Endothelial cell of umbilical vein (primary cell): Measurements from ENCODE around the gene CPNE5. TPM values are rescaled to one million over a fixed set of nuclear protein-coding genes. Genes with fewer than 3 reads are reported as not detected.

Source experiments
- BruUV-seq: library from RNA; stranded (reverse); fragments of 400-500 nt; replicated peaks from 2 replicates; lab custom pipeline; 2021; lab: Mats Ljungman, UMichigan
- CTCF ChIA-PET: fragments of 300-600, 350-600 bp; sonication (Branson Sonifier 250); formaldehyde crosslinking; loops from one replicate; lab custom pipeline; 2021; ENCODE audit warnings: antibody characterized with exemption, inconsistent platforms; lab: Charles Lee
- POLR2A ChIA-PET: fragments of 300-600, 350-600 bp; sonication (Branson Sonifier 250); formaldehyde crosslinking; loops from one replicate; lab custom pipeline; 2021; ENCODE audit warnings: antibody characterized with exemption, inconsistent platforms; lab: Charles Lee
- DNase-seq: peaks from one replicate; pipeline ENCODE4 v3.0.0-alpha.2; 2011; ENCODE audit warnings: low read depth, low spot score
- FAIRE-seq: peaks from 2 replicates; lab custom pipeline; 2011; peaks lifted over from hg19 to GRCh38; lab: Jason Lieb, UNC
- H2AFZ ChIP-seq: 2 replicates; pipeline ENCODE4 v1.6.0; 2012; ENCODE audit warnings: low read depth, low read length, control low read depth, inconsistent platforms
- H3K27ac ChIP-seq: 2 replicates; pipeline ENCODE4 v1.5.1; 2011; ENCODE audit warnings: low read depth, mild to moderate bottlenecking, control low read depth, low read length, moderate library complexity; ENCODE audit not compliant: insufficient read depth
- H3K27me3 ChIP-seq, 2 experiments: 2 replicates each; pipeline versions ENCODE4 v1.6.0 to v1.6.1; 2011; ENCODE audit warnings: low read length in 2 of 2, mixed read lengths in 1 of 2; ENCODE audit not compliant: control insufficient read depth in 2 of 2, insufficient read depth in 2 of 2
- H3K36me3 ChIP-seq, 2 experiments: 2 replicates in 1 of 2; 3 replicates in 1 of 2; pipeline ENCODE4 v1.5.1; 2011; ENCODE audit warnings: low read length in 2 of 2, mild to moderate bottlenecking in 1 of 2, moderate library complexity in 1 of 2; ENCODE audit not compliant: control insufficient read depth in 2 of 2, insufficient read depth in 2 of 2; ENCODE audit errors: extremely low read depth in 1 of 2
- H3K4me1 ChIP-seq: 3 replicates; pipeline ENCODE4 v1.5.1; 2011; ENCODE audit warnings: mild to moderate bottlenecking, low read length; ENCODE audit not compliant: control insufficient read depth, insufficient read depth; ENCODE audit errors: extremely low read depth
- H3K4me2 ChIP-seq: 2 replicates; pipeline ENCODE4 v1.6.1; 2011; ENCODE audit warnings: low read length, control low read depth, mixed read lengths; ENCODE audit not compliant: insufficient read depth
- H3K4me3 ChIP-seq, 3 experiments: fragments of 200-600 bp in 1 of 3; sonication (generic), shearing (Covaris generic) in 1 of 3; replicated peaks in 1 of 3; 2 replicates each; pipeline ENCODE4 v1.5.1; 2011 to 2016; ENCODE audit warnings: control low read depth in 3 of 3, low read length in 3 of 3, mild to moderate bottlenecking in 2 of 3, inconsistent platforms in 1 of 3, low read depth in 1 of 3, moderate library complexity in 1 of 3; ENCODE audit not compliant: insufficient read depth in 1 of 3
- H3K79me2 ChIP-seq: 2 replicates; pipeline ENCODE4 v1.6.0; 2012; ENCODE audit warnings: low read length, inconsistent platforms; ENCODE audit not compliant: control insufficient read depth, insufficient read depth
- H3K9ac ChIP-seq: replicated peaks from 2 replicates; pipeline ENCODE3; 2011; ENCODE audit warnings: low read length, control low read depth; ENCODE audit not compliant: insufficient read depth; ENCODE audit errors: extremely low read depth
- H3K9me1 ChIP-seq: replicated peaks from 3 replicates; pipeline ENCODE4 v1.6.0; 2011; ENCODE audit warnings: mild to moderate bottlenecking, low read length; ENCODE audit not compliant: control insufficient read depth, insufficient read depth; ENCODE audit errors: extremely low read depth
- H3K9me3 ChIP-seq: replicated peaks from 2 replicates; pipeline ENCODE4 v1.5.1; 2012; ENCODE audit warnings: low read length, inconsistent platforms; ENCODE audit not compliant: control insufficient read depth, insufficient read depth
- H4K20me1 ChIP-seq: replicated peaks from 2 replicates; pipeline ENCODE3; 2011; ENCODE audit warnings: mild to moderate bottlenecking, low read length; ENCODE audit not compliant: control insufficient read depth, insufficient read depth; ENCODE audit errors: extremely low read depth
- EZH2 ChIP-seq: IDR thresholded peaks from 2 replicates; pipeline ENCODE4 v1.6.1; 2012; ENCODE audit warnings: borderline replicate concordance, low read depth, mild to moderate bottlenecking, moderate library complexity, low read length, inconsistent platforms; ENCODE audit not compliant: severe bottlenecking
- FOS ChIP-seq: IDR thresholded peaks from 2 replicates; pipeline ENCODE4 v1.6.1; 2011; ENCODE audit warnings: mild to moderate bottlenecking, low read length, moderate library complexity, borderline replicate concordance; ENCODE audit not compliant: insufficient read depth
- GATA2 ChIP-seq: IDR thresholded peaks from 2 replicates; pipeline ENCODE4 v1.7.0; 2011; ENCODE audit warnings: low read depth, mild to moderate bottlenecking, moderate library complexity, mixed read lengths, low read length; ENCODE audit not compliant: insufficient read length, insufficient read depth
- JUN ChIP-seq: IDR thresholded peaks from 2 replicates; pipeline ENCODE4 v1.6.1; 2011; ENCODE audit warnings: borderline replicate concordance, low read depth; ENCODE audit not compliant: insufficient read length, insufficient read depth
- MYC ChIP-seq: IDR thresholded peaks from one replicate; pipeline ENCODE4 v1.6.1; 2011; ENCODE audit warnings: mild to moderate bottlenecking, low read depth, low read length
- POLR2A ChIP-seq: IDR thresholded peaks from 2 replicates; pipeline ENCODE4 v1.6.1; 2012; ENCODE audit warnings: low read depth, mild to moderate bottlenecking, control low read depth, low read length
- POLR2AphosphoS5 ChIP-seq: IDR thresholded peaks from 2 replicates; pipeline ENCODE4 v1.6.1; 2012; ENCODE audit warnings: low read depth, mild to moderate bottlenecking, control low read depth, low read length, moderate library complexity; ENCODE audit not compliant: insufficient read depth
- dilution Hi-C: fragments of 300-500 bp; cut with MboI; formaldehyde crosslinking; loops from one replicate; pipeline ENCODE4 v1.15.0; 2019; ENCODE audit warnings: low sequenced_read_pairs; ENCODE audit not compliant: extremely low pct_ligation_motif_present
- intact Hi-C: fragments of 100-400 bp; cut with micrococcal nuclease; formaldehyde crosslinking; loops from one replicate; pipeline ENCODE4 v1.10.0; 2022
- polyA plus RNA-seq, 4 experiments: library from polyadenylated mRNA; depleted of rRNA in 3 of 4; stranded (reverse) in 3 of 4; unstranded in 1 of 4; fragments of >200 nt; gene quantifications; 2 replicates each; pipeline versions ENCODE4 v1.2.1 to v1.2.3, GENCODE V29; 2011 to 2012; ENCODE audit warnings: missing spikeins in 1 of 4
- total RNA-seq: library from RNA; stranded (reverse); gene quantifications from 2 replicates; pipeline ENCODE4 v1.2.3, GENCODE V29; 2021
- TF ChIP-seq, protein P1 (sequence below): IDR thresholded peaks from 2 replicates; pipeline ENCODE4 v1.6.1; 2011; ENCODE audit not compliant: insufficient read depth, insufficient read length
- TF ChIP-seq, protein P2 (sequence below), 2 donors: IDR thresholded peaks; 1 replicate in 1 of 2; 2 replicates in 1 of 2; pipeline ENCODE4 v1.5.1; 2011; ENCODE audit warnings: low read length in 2 of 2, mild to moderate bottlenecking in 2 of 2, moderate library complexity in 2 of 2, control low read depth in 1 of 2, inconsistent platforms in 1 of 2, low read depth in 1 of 2; ENCODE audit not compliant: insufficient read depth in 1 of 2; ENCODE audit errors: extremely low read depth in 1 of 2

CPNE5 gene
- total and polyA plus RNA-seq, 2 donors (not counting 3 experiments of a cell fraction or from before 2014, with no cell fraction given) = 18.8 to 49.4 TPM

DNA sequence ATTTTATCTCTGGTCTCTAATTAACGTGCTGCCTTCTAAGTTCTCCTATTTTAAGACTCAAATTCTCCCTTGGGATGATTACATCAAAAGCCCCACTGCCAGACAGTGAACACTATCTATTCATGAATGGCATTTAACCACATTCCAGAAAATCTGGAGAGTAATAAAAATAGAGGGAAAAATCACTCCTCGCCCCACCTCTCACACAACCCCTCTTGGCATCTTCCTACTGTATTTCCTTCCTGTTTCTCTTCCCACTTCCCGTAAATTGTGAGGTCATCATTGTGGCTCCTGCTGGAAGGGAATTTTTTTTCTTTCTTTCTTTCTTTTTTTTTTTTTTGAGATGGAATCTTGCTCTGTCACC is 110.1 kb downstream of the CPNE5 start:
- TF ChIP-seq POLR2AphosphoS5 = no peak
- peak; percentile 27 for TF ChIP-seq JUN
- Histone ChIP-seq H3K4me3 (no peak overlapping the region), H3K9me3 (no peaks in the 10 kb centered on the region), H4K20me1 (no peaks in the 10 kb centered on the region), H3K4me2 (no peak overlapping the region), H3K4me1 (peaks cover 2% of the 10 kb centered on the region), H3K9me1 (no peaks in the 10 kb centered on the region), H3K27me3 (no peaks in the 10 kb centered on the region), H3K27ac (no peak overlapping the region), H2AFZ (no peak overlapping the region), H3K79me2 (no peaks in the 10 kb centered on the region), H3K36me3 (no peaks in the 10 kb centered on the region), H3K9ac (no peak overlapping the region)
- POLR2A ChIA-PET = no interaction called here
- no peak for DNase-seq
- intact Hi-C loops (no loop called here), dilution Hi-C loops (no loop called here)
- FAIRE-seq = peak; percentile 24
- BruUV-seq = no TSS peak
- CTCF ChIA-PET = interaction anchor here (2.0 kb wide), 1 partner anchor 114 kb away, joined by 5 read pairs; no protein-coding TSS in a partner anchor

DNA sequence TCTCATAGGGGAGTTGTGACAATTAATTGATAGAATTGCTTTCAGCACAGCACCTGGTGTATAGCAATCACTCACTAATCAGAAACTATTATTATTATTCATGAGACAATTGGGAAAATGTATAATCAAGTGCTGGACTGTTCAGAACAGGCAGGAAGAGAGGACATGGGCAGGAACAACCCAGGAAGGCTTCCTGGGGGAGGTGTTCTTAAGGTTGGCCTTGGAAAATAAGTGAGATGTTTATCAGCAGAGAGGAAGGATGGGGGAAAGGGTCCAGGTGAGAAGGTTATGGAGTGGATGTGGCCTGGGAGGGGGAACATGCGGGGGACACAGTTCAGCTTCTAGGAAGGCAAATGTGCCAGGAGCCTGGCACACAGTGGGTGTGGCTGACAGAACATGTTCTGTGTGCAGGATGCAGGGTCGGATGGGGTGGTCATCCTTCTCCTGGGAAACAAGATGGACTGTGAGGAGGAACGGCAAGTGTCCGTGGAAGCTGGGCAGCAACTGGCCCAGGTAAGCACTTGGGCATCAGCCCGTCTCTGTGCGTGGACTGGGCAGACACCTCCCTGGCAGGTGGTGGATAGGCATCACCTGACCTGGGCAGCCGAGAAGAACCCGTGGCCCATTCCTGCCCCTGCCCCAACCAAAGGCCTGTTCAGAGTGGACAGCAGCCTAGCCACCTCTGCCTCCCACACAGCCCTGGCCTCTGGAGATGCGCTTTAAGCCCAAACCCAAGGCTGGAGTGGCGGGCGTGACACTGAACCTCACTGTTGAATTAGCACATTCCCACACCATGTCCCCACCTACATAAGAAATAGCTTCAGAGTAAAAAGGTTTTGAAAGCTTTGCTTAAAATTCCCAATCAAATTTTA is 110.7 kb downstream of the CPNE5 start:
- dilution Hi-C loops (no loop called here), intact Hi-C loops (no loop called here)
- no TSS peak for BruUV-seq
- ChIA-PET POLR2A (no interaction called here), CTCF (interaction anchor here (1.0 to 2.0 kb wide), 3 partner anchors 27 to 114 kb away, joined by 3 to 5 read pairs (median 4); no protein-coding TSS in a partner anchor)
- H3K9me3 ChIP-seq = no peaks in the 10 kb centered on the region
- TF ChIP-seq POLR2AphosphoS5 (no peak), POLR2A (no peak), EZH2 (no peak), FOS (no peak), JUN (no peak), MYC (no peak), GATA2 (no peak)
- TF ChIP-seq, protein P1, sequence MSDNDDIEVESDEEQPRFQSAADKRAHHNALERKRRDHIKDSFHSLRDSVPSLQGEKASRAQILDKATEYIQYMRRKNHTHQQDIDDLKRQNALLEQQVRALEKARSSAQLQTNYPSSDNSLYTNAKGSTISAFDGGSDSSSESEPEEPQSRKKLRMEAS = no peak
- TF ChIP-seq, protein P2, sequence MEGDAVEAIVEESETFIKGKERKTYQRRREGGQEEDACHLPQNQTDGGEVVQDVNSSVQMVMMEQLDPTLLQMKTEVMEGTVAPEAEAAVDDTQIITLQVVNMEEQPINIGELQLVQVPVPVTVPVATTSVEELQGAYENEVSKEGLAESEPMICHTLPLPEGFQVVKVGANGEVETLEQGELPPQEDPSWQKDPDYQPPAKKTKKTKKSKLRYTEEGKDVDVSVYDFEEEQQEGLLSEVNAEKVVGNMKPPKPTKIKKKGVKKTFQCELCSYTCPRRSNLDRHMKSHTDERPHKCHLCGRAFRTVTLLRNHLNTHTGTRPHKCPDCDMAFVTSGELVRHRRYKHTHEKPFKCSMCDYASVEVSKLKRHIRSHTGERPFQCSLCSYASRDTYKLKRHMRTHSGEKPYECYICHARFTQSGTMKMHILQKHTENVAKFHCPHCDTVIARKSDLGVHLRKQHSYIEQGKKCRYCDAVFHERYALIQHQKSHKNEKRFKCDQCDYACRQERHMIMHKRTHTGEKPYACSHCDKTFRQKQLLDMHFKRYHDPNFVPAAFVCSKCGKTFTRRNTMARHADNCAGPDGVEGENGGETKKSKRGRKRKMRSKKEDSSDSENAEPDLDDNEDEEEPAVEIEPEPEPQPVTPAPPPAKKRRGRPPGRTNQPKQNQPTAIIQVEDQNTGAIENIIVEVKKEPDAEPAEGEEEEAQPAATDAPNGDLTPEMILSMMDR (IDR thresholded peaks at IDR 0.05; ENCODE audit: extremely low read depth in 1 of 2, insufficient read depth in 1 of 2, low read depth in 1 of 2, low read length in 2 of 2) = no peak
- H3K79me2 ChIP-seq = no peaks in the 10 kb centered on the region
- H3K4me1 ChIP-seq = peaks cover 2% of the 10 kb centered on the region
- no peak overlapping the region for H3K4me2 ChIP-seq
- no peaks in the 10 kb centered on the region for H4K20me1 ChIP-seq
- no peak overlapping the region for H3K9ac ChIP-seq
- no peak overlapping the region for H3K27ac ChIP-seq
- H3K36me3 ChIP-seq = no peaks in the 10 kb centered on the region
- no peak overlapping the region for H3K4me3 ChIP-seq
- H3K27me3 ChIP-seq = no peaks in the 10 kb centered on the region
- no peak for FAIRE-seq
- no peaks in the 10 kb centered on the region for H3K9me1 ChIP-seq
- no peak for DNase-seq
- H2AFZ ChIP-seq = no peak overlapping the region
